Neural progenitor cell (in vitro differentiated cells): ENCODE results near the gene GLYATL3.

Experiments
- CTCF ChIP-seq: fragments of 200-600 bp; sonication (generic); IDR thresholded peaks from 2 replicates; pipeline ENCODE4 v1.5.1; 2017; ENCODE audit warnings: antibody characterized with exemption, mild to moderate bottlenecking
- EZH2 ChIP-seq: fragments of 200-600 bp; sonication (generic); IDR thresholded peaks from 2 replicates; pipeline ENCODE4 v1.6.1; 2017; ENCODE audit warnings: antibody characterized with exemption, mild to moderate bottlenecking, moderate library complexity
- EZH2phosphoT487 ChIP-seq: fragments of 200-600 bp; sonication (generic); IDR thresholded peaks from 2 replicates; pipeline ENCODE4 v1.6.1; 2017; ENCODE audit warnings: antibody characterized with exemption

DNA sequence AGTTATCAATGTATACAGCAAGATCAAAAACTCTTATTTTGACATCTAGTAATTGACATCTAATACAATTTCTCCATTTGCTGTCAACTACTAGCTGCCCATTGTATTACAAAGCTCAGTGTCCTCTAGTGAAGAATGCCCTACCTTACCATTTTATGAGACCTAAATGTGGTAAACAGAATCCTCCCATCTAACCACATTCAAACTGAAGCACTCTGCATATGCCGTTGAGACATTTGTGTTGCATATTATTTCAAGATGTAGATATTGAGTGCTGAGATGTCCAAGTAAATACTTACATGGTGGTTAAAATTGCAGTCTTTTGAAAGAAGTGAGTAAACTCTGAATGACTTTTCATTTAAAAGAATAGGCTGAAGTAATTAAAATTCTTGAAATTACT lies 597 bp upstream of the GLYATL3 start:
- no peak for TF ChIP-seq EZH2phosphoT487
- no peak for TF ChIP-seq CTCF
- no peak for TF ChIP-seq EZH2
